ENCODE measurements around the gene PCBP3.

PCBP3 gene

DNA sequence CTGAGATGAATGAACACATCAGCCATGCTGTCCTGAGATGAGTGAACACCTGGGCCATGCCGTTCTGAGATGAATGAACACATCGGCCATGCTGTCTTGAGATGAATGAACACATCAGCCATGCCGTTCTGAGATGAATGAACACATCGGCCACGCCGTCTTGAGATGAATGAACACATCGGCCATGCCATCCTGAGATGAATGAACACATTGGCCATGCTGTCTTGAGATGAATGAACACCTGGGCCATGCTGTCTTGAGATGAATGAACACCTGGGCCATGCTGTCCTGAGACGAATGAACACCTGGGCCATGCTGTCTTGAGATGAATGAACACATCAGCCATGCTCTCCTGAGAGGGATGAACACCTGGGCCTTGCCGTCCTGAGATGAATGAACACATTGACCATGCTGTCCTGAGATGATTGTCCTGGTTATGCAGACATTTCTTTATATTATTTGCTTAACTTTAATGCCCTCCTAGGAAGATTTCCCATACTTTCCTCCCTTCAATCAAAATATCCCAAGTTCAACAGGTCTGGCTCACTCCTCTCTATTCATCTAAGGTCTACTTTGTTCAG is 289.5 kb downstream of the PCBP3 start:
- no peak for DNase-seq (ENCODE audit: low read depth)

DNA sequence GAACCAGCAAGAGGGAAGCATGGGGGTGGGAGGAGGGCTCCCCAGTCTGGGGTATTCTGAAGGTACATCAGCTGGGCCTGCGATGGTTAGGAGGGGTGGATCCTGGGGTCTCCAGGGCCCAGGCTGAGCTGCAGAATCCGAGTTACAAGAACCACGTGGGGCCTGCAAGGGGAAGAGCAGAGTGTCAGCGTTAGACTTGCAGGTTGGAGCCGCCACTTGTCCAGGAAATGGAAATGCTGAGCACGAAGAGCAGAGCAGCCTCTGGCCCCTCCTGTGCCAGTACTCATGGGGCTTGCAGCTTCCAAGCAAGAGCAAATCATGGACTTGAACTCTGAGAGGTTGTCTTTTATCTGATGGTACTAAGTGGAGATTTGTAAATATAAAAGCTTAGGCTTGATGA is 290.6 kb downstream of the PCBP3 start:
- no peak for DNase-seq (ENCODE audit: low read depth)

DNA sequence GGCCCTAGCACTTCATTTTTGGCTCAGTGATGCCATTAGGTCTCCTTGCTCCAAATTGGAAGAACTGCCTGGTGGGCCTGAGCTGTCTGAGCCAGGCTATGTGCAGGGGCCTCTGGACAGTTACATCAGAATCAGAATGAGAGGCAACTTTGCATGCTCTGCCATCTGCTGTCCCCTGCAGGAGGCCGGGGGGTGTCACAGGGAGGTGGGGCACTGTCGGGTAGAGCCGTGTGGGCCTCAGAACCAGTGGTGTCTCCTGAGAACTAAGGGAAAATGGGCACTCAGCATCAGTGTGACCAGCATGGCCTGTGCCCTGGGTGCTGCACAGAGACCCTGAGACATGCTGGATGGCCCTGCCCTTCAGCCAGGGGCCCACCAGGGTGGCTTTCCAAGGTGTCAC is 291.0 kb downstream of the PCBP3 start:
- DNase-seq (ENCODE audit: low read depth): no peak

DNA sequence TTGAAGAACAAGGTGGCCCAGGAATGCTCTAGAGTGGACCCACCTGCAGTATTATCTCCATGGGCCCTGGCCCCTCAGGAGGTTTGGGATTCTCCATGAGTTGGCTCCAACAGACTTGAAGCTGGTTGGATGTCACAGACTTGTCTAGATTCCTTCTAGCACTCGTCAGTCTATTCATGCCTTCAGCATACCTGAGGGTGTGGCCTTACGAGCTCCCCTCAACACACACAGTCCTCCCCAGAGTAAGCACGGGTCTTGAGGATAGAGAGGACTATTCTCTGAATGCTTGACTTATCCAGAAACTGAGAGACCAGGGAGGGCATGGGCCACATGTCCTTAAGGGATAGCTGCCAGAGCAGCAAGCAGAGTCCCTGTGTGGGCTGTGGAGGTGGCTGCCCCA is 292.1 kb downstream of the PCBP3 start:
- DNase-seq (ENCODE audit: low read depth): no peak

DNA sequence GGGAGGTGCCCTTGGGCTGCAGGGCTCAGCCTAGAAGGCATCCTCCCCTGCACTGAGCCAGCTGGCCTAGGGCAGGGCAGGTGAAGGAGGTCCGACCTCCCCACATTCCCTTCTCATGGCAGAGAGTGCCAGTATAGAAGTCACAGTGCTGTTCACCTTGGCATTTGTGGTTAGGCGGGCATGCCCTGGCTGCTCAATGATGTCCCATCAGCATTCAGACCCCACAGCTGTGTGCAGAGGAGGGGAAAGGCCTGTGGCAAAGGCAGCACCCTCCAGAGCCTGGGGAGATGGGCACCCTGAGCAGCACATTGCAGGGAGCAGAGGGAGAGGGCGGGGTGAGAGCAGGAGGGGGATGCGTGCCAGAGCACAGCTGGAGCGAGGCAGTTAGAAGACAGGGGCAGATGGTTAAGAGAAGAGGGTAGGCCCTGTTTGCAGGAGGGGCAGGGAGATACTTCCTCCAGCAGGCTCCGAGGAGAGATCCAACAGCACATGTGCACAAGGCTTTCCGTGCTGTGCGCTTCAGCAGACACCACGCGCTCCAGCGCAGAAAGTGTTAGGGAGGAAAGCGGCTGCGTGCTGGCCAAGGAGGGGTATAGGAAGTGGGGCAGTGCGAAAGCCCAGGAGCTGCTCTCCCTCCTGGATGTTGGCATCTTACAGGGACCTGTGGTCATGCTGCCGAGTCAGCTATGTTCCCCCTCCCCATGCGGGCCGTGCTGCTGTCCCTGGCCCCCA is 294.4 kb downstream of the PCBP3 start:
- no peak for DNase-seq (ENCODE audit: low read depth)

DNA sequence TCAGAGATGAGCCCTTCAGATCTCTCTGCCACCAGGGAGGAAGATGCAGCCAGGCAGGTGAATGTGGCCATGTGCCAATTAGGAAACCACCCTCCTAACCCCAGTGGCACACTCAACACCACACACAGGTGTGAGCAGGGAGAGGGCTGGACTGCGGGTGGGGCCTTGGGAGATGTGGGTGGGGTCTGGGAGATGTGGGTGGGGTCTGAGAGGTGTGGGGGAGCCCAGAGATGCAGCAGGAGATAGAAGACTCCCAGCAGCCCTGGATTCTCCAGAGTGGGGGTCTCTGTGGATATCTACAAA is 294.9 kb downstream of the PCBP3 start:
- DNase-seq (ENCODE audit: low read depth): no peak

DNA sequence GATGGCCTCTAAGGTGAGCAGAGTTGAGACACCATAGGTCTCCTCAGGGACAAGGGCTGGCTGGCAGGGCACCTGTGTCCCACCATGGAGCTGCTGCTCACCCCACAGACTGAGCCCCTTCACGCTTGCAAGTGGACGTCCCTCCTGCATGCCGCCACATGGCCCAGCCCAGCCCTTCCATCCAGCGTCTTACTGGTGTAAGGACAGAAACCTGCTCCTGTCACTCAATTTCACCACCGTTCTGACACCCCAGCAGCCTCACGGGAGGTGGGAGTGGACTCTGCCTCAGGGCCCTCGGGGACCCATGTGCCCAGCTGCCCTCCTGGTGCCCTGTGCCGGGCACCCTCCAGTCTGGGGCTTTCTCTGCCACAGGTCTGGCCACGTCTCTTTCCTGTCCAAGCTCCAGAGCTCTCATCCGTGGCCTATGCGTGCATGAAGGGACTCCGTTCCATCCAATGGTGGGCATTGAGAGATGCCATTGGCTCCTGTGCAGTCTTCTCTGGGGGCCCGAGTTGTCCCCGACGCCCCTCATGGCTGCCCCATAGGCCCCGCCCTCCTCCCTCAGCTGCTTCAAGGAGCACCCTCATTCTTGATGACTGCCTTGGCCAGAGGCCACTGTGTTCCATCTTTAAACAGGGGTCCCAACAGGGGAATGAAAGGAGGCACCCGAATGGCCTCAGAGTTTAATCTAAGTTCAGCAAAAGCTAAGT is 295.4 kb downstream of the PCBP3 start:
- no peak for DNase-seq (ENCODE audit: low read depth)

DNA sequence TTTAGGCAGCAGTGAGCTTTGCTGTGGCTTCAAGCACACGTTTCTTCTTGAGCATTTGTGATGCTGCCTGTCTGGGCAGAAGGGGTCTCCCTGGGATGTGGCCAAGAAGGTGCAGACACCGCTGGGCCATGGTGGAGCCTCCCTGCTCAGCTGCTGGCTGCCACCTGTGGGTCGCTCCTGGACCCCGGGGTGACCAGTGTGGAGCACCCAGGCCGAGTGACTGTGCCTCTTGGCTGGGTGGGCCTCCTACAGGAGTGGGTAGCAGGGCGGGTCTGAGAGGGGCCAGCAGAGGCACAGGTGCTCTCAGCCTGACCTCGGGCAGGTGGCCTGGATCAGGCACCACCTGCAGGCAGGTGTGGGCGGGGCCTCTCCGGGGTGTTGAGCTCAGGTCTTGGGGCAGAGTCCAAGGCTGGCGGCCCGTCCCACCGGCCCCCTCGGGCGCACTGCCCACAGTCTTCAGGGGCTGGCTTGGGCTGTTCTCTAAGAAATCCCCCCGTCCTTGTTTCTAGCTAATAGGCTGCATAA is 296.1 kb downstream of the PCBP3 start:
- no peak for DNase-seq (ENCODE audit: low read depth)

DNA sequence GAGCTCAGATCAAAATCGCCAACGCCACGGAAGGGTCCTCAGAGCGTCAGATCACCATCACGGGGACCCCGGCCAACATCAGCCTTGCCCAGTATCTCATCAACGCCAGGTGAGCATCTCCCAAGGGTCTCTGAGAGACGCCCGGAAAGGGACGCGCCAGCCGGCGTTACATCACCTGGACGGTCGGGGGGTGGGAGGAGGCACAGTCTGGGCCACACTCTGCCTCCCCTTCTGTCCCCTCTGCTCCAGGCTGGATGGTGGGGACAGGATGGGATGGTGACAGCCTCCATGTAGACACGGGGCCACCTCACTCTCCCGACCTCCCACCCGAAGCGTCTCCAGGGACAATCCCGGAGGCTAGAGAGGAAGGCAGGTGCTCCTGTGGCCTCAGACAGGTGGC is 296.6 kb downstream of the PCBP3 start:
- no peak for DNase-seq (ENCODE audit: low read depth)

DNA sequence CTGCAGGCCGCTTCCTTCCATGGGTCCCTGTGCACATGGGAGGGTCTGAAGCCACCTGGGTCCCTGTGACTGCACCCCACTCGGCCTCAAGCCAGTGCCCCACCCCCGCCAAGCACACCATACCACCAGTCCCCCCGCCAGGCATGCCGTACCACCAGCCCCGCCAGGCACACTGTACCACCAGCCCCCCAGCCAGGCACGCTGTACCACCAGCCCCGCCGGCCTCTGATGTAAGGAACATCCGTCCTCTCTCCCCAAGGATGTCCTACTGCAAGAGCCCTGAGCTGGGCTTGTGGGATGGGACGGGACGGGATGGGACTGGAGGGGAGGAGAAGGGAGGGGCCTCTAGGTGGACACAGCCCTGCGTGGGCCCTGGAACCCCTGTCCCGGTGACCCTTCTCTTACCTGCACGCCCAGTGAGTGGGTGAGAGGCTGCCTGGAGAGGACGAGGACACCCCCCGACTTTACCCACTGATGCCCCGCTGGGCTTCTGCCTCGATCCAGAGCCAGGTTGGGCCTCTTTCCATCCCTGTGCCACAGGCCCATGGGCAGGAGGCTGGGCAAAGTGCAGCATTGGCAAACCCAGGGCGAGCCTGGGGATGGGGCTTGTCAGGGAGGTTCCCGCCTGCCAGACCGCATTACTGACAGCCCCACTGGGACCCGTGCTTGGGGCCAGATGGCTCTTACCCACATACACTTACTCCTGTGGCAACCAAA is 297.3 kb downstream of the PCBP3 start:
- DNase-seq (ENCODE audit: low read depth): no peak

DNA sequence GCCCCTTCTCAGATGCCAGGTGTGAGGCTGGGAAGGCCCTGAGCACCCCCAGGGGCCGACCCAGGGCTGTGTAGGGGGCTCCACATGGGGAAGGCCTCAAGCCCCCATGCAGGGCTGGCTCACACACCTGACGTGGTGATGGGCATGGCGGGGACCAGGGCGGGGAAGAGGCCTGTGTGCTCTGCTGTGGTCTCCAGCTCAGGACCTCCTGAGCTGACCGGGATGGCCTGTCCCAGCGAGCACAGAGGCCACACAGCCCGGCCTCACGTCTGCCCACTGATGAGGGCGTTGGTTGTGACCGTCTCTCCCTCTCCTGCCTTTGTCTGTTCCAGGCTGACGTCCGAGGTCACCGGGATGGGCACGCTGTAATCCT is 297.8 kb downstream of the PCBP3 start:
- no peak for DNase-seq (ENCODE audit: low read depth)

DNA sequence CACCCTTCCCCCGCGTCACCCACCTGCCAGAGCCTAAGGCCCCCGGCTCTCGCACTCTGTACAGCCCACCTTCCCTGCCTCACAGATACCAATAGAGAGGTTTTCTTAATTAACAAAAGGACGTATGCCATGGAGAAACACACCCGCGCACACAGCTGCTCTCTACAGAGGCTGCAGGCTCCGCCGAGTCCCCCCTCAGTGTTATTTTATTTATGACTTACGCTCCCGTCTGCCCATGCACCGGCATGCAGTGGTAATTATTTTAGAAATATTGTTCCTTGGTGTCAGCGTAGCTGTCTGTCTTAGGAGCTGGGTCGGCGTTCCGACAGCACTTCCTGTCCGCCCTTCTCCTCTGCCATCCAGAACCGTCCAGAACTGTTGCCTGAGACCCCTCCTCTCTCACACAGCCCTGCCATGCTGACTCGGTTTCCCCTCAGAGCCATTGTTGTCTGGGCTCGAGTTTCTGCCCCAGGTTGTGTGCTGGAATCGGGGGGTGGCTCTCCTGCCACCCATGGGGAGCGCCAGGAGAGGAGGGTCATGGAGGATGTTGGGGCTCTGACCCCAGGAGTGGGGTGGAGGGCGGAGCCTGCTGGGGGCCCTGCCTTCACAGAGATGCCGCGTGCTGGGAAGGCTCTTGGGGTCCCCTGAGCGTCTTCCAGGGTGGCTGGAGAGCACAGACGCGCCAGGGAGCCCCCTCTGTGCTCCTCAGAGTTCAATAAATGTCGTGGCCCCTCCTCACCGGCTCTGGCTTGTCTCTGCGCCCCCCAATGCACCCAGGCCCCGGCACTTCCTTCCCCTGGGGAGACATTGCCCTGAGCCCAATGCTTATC is 298.4 kb downstream of the PCBP3 start:
- no peak for DNase-seq (ENCODE audit: low read depth)

DNA sequence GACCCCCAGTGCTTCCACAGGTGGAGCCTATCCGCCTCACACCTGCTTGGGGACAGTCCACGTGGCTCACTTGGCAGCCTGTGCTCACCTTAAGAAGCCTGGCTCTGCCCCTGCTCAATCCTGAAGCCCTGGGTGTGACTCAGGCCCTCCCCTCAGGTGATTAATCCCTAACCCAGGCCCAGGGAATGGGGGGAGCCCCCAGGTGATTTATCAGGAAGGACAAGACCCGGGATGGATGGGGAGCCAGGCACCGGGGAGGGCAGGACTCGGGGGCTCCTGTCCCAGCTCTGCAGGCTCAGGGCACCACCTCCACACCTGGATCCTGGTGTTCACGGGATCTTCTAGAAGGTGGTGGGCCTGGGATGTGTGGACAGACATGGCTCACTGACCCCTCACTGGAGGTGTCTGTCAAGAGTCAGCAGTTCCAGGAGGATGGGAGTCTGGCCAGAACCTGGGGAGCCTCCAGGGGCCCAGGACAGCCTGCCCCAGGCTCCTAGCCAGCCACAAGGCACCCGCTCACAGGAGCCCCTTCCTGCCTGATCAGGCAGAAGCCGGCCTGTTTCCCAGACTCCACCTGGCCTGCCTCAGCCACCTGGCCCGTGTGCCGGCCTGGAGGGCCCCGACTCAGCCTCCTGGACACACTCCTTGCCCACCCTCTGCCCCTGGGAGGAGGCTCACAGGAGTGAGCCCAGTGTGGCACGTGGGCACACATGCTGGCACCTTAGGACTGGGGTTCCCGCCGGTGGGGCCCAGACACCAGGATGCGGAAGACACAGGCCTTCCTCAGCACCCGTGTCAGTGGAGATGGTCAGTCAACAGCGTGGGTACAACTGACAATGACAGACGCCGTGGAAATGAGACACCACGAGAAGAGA is 299.5 kb downstream of the PCBP3 start:
- DNase-seq (ENCODE audit: low read depth): no peak

DNA sequence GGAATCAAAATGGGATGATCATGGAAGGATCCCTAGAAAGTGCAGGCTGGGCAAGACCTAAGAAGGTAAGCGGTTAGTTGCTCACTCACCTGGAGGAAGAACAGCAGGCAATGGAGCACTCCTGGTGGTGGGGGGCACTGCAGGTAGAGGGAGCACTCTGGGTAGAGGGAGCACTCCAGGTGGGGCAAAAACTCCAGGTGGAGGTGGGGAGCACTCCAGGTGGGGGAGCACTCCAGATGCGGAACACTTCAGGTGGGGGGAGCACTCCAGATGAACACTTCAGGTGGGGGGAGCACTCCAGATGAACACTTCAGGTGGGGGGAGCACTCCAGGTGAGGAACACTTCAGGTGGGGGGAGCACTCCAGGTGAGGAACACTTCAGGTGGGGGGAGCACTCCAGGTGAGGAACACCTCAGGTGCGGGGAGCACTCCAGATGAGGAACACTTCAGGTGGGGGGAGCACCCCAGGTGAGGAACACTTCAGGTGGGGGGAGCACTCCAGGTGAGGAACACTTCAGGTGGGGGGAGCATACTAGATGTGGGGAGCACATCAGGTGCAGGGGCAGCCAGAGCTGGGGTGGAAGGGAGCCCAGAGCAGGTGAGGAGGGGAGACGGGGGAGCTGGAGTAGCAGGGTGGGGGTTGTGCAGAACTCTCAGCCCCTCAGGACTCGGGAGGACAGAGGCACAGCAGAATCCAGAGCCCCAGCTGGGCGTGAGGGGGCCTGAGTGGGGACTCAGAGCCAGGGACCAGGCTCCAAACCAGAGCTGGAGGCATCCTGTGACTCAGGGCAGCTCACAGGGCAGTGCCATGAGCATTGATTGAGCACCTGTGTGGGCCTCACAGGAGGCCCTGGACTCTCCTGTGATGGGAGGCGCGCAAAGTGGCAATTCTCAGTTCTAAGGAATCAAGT is 300.4 kb downstream of the PCBP3 start:
- no peak for DNase-seq (ENCODE audit: low read depth)

DNA sequence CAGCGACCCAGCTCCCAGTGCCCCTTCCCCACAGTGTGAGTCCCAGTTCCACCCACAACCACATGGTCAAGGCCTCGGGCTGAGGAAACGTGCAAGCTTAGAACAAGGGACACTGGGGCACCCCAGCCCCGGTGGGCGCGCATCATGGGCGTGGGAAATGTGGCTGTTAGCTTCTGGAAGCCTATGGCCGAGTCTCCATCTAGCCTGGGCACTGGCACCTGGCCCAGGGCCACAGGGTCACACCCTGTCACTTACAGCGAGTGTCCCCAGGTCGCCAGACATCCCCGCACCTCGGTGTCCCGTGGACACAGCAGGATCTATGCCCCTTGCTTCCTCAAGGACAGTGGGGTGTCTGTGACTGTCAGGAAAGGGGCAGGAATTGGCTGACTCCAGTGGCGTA is 301.1 kb downstream of the PCBP3 start:
- DNase-seq (ENCODE audit: low read depth): no peak

DNA sequence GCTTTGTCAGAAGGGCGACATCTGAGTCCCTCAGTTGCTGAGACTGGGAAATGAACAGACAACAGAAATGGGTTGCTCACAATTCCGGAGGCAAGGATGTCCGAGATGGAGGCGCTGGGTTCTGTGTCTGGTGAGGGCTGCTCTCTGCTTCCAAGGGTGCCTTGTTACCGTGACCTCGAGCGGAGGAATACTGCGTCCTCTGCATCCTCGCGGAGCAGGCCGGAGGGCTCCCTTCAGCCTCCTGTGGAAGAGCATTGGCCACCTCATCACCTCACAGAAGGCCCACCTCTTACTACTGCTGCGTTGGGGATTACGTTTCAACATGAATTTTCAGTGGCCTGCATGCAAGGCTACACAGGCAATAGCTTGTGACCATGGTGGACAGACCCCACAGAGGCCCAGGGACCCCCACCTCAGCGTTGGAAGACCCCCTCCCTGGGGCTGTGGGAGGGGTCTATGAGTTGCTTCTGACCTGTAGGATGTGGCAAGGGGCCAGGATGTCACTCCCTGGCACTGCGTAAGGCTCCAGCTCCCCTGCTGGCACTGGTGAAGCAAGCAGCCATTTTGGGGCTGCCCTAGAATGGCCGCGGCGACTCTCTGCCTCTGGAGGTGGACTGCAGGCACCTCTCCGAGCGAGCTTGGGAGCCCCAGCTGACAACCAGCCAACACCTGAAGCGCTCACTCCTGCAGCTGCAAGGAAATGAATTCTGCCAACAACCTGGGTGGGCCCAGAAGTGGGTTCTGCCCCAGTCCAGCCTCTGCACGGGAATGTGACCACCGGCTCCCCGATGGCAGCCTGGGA is 301.7 kb downstream of the PCBP3 start:
- DNase-seq (ENCODE audit: low read depth): no peak

DNA sequence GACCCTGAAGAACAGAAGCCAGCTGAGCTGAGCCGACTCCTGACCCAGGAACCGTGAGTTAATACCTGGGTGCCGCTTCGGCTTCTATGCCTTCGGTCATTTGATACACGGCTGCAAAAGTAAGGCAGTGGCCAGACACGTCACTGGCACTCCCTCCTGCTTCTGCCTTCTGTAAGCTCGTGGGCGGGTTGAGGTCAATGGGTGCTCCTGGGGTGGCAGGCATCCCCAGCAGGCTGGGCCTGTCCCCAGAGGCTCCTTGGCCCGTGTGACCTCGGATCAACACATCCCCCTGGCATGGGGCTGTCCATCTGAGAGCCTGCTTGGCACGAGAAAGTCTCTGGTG is 302.3 kb downstream of the PCBP3 start:
- no peak for DNase-seq (ENCODE audit: low read depth)

DNA sequence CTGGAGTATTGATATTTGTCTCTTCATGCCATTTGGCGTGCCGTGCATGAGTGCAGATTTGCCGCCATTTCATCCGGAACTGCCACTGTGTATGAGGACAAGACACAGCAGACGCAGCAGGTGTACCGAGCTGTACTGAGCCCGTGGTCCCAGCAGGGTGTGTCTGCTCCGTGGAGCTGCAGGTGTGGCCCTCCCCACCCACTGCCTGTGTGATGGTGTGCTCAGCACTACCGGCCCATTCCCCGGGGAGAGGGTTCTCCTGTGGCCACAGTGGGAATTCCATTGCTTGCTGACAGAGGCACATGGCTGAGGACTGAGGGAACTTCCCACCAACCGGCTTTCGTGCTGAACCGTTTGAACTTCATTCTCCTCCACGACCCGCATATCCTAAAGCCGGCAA is 303.8 kb downstream of the PCBP3 start:
- DNase-seq (ENCODE audit: low read depth): no peak

DNA sequence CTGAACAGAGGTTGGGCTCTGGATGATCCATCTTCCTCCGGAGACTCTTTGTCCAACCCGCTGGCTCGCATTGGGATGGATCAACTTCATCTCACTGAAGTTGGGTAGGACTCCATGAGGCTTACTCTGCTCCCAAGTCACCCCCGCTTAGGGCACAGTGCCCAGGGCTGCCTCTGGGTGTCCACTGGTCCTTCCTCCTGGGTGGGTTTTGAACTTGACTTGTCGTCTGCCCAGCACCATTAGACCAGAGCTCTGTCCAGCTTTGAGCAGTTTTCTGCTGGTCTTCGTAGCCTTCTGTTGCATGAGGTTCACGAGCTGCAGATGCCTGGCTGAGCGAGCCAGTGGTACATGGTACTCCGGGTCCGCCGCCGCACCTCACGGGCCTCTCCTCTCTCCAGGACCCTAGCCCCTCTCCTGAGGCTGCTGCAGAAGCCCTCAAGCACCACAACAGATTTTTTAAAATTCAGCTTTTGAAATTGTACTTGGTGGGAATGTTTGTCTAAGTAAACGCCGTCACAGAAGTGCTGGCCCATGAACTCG is 304.3 kb downstream of the PCBP3 start:
- no peak for DNase-seq (ENCODE audit: low read depth)

Data from T-helper 22 cell (primary cell).